MM.1S (cell line): ENCODE measurements around the gene MELTF.

Experiments
- DNase-seq: peaks from one replicate; pipeline ENCODE4 v3.0.0-alpha.2; 2015
- H2AFZ ChIP-seq: fragments of 300-600 bp; sonication (generic); 2 replicates; pipeline ENCODE4 v1.6.0; 2016; ENCODE audit warnings: antibody characterized with exemption, low read length
- H3F3A ChIP-seq: fragments of 300-600 bp; sonication (generic); 2 replicates; pipeline ENCODE4 v1.6.1; 2016; ENCODE audit warnings: mild to moderate bottlenecking, antibody characterized with exemption, low read length, moderate library complexity, mixed read lengths; ENCODE audit not compliant: insufficient read depth
- H3K27ac ChIP-seq: fragments of 300-600 bp; sonication (generic); 2 replicates; pipeline ENCODE4 v1.5.1; 2016; ENCODE audit warnings: mild to moderate bottlenecking, low read length
- H3K27me3 ChIP-seq: fragments of 300-600 bp; sonication (generic); replicated peaks from 2 replicates; pipeline ENCODE4 v1.6.0; 2016; ENCODE audit warnings: low read length; ENCODE audit not compliant: insufficient read depth
- H3K36me3 ChIP-seq: fragments of 300-600 bp; sonication (generic); replicated peaks from 2 replicates; pipeline ENCODE4 v1.6.1; 2016; ENCODE audit warnings: mild to moderate bottlenecking, low read length, mixed read lengths; ENCODE audit not compliant: insufficient read depth
- H3K4me1 ChIP-seq: fragments of 300-600 bp; sonication (generic); 2 replicates; pipeline ENCODE4 v1.6.1; 2016; ENCODE audit warnings: low read length, mixed read lengths
- H3K4me2 ChIP-seq: fragments of 300-600 bp; sonication (generic); 2 replicates; pipeline ENCODE4 v1.6.0; 2016; ENCODE audit warnings: low read depth, low read length
- H3K4me3 ChIP-seq: fragments of 300-600 bp; sonication (generic); 2 replicates; pipeline ENCODE4 v1.5.1; 2016; ENCODE audit warnings: low read length, mixed read lengths
- H3K79me2 ChIP-seq: fragments of 300-600 bp; sonication (generic); 2 replicates; pipeline ENCODE4 v1.6.1; 2016; ENCODE audit warnings: mixed run types, low read length, mixed read lengths
- H3K9ac ChIP-seq: fragments of 300-600 bp; sonication (generic); 2 replicates; pipeline ENCODE4 v1.6.1; 2016; ENCODE audit warnings: low read length, mixed read lengths
- H3K9me2 ChIP-seq: fragments of 300-600 bp; sonication (generic); replicated peaks from 2 replicates; pipeline ENCODE4 v1.6.1; 2016; ENCODE audit warnings: mild to moderate bottlenecking, low read length, mixed read lengths; ENCODE audit not compliant: insufficient read depth
- H3K9me3 ChIP-seq: fragments of 300-600 bp; sonication (generic); replicated peaks from 2 replicates; pipeline ENCODE4 v1.6.1; 2016; ENCODE audit warnings: mild to moderate bottlenecking, low read length, mixed read lengths; ENCODE audit not compliant: insufficient read depth
- H4K20me1 ChIP-seq: fragments of 300-600 bp; sonication (generic); 2 replicates; pipeline ENCODE4 v1.6.1; 2016; ENCODE audit warnings: mild to moderate bottlenecking, low read length, moderate library complexity, mixed read lengths; ENCODE audit not compliant: insufficient read depth
- EZH2 ChIP-seq: fragments of 300-600 bp; sonication (generic); optimal IDR thresholded peaks from 2 replicates; pipeline ENCODE3; 2017; ENCODE audit warnings: low read depth, mild to moderate bottlenecking, antibody characterized with exemption, low read length, mixed read lengths
- EZH2phosphoT487 ChIP-seq: fragments of 300-600 bp; sonication (generic); IDR thresholded peaks from 2 replicates; pipeline ENCODE4 v1.6.1; 2018; ENCODE audit warnings: antibody characterized with exemption, low read length
- TF ChIP-seq, protein P1 (sequence below): fragments of 300-600 bp; sonication (generic); IDR thresholded peaks from 2 replicates; pipeline ENCODE4 v1.5.1; 2016; ENCODE audit warnings: antibody characterized with exemption, low read length, mixed read lengths

MELTF gene

DNA sequence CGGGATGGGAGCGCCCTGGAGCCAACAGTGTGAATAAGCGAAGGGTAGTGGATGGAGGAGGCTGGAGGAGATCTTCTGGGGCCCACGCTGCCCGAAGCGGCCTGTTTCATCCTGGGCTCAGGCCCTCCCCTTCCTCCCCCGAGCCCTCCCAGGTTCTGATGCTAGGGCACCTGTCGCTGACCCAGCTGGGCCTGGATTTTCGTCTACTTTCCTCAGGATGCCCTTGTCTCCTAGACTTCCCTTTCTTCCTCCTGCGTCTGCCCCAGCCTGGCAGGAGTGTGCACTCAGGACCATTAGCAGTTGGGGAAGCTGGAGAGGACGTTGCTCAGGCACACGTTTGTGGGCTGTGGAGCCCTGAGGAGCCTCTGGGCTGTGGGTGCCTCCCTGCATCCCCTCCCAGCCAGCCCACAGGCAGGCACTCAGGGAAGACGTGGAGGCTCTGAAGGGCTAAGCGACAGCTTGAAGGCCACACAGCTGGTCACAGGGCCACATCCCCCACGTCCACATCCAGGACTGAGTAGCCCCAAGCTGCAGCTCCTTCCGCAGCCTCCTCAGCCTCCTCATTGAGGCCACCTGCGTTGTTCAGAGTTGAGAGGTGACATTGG lies 37.1 kb downstream of the MELTF start:
- no peaks in the 10 kb centered on the region for H3F3A ChIP-seq
- DNase-seq, result no peak

DNA sequence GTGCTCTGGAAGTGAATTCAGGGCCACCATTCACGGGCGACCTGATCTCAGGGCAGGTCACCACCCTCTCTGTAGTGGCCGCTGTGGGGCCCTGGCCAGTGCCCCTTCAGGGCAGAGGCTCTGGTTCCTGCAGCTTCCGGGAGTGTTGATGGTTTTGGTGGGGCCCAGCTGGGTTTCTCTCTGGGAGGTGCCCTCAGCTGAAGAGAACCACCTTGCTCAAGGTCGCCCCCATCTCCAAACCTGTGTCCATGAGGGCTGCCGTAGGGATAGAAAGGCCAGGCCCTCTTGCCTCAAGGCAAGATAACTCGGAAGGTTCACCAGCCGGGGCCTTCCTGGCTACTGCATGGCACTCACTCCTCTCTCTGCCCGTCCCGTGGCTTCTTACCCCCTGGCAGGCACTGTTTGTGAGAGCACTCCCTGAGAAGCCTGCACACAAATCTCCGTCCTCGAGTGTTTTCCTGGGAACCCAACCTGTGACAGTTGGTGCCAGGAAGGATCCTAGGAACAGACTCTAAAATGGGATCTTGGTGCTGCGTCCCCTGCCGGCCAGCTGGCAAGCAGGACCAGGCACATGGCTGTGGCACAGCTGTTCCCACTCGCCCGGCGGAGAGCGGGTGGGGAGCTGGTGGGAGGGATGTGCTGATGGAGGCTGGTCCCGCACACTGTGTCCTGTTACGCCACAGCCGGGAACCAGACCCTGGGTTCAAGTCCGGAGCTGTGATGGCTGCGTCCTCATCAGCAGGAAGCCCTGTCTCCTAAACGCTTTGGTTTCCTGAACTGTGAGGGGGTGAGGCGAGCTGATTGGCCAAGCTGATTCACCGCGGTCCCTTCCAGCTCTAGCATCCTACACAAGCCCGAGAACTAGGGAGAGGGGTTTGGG lies 37.8 kb downstream of the MELTF start:
- Histone ChIP-seq H3F3A (no peaks in the 10 kb centered on the region), H3K79me2 (no peaks in the 10 kb centered on the region), H4K20me1 (no peaks in the 10 kb centered on the region), H3K9ac (no peak overlapping the region), H2AFZ (no peak overlapping the region), H3K4me3 (no peak overlapping the region), H3K9me2 (no peaks in the 10 kb centered on the region), H3K4me2 (no peak overlapping the region), H3K27me3 (no peaks in the 10 kb centered on the region), H3K36me3 (no peaks in the 10 kb centered on the region), H3K4me1 (no peaks in the 10 kb centered on the region), H3K27ac (no peak overlapping the region), H3K9me3 (no peaks in the 10 kb centered on the region)
- no peak for DNase-seq
- TF ChIP-seq EZH2 (no peak), EZH2phosphoT487 (no peak)
- TF ChIP-seq, protein P1, sequence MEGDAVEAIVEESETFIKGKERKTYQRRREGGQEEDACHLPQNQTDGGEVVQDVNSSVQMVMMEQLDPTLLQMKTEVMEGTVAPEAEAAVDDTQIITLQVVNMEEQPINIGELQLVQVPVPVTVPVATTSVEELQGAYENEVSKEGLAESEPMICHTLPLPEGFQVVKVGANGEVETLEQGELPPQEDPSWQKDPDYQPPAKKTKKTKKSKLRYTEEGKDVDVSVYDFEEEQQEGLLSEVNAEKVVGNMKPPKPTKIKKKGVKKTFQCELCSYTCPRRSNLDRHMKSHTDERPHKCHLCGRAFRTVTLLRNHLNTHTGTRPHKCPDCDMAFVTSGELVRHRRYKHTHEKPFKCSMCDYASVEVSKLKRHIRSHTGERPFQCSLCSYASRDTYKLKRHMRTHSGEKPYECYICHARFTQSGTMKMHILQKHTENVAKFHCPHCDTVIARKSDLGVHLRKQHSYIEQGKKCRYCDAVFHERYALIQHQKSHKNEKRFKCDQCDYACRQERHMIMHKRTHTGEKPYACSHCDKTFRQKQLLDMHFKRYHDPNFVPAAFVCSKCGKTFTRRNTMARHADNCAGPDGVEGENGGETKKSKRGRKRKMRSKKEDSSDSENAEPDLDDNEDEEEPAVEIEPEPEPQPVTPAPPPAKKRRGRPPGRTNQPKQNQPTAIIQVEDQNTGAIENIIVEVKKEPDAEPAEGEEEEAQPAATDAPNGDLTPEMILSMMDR, result no peak

More for the DNA sequence above, 37.1 kb downstream of the MELTF start:
- no peaks in the 10 kb centered on the region for H3K9me2 ChIP-seq
- no peaks in the 10 kb centered on the region for H3K36me3 ChIP-seq
- H3K27me3 ChIP-seq, result no peaks in the 10 kb centered on the region
- no peaks in the 10 kb centered on the region for H3K4me1 ChIP-seq
- no peak overlapping the region for H3K4me3 ChIP-seq
- no peak overlapping the region for H2AFZ ChIP-seq
- TF ChIP-seq EZH2 (no peak), EZH2phosphoT487 (no peak)
- TF ChIP-seq, protein P1, result no peak
- H3K4me2 ChIP-seq, result no peak overlapping the region
- H3K79me2 ChIP-seq, result no peaks in the 10 kb centered on the region
- H3K9ac ChIP-seq, result no peak overlapping the region
- no peak overlapping the region for H3K27ac ChIP-seq
- H3K9me3 ChIP-seq, result no peaks in the 10 kb centered on the region
- H4K20me1 ChIP-seq, result no peaks in the 10 kb centered on the region

DNA sequence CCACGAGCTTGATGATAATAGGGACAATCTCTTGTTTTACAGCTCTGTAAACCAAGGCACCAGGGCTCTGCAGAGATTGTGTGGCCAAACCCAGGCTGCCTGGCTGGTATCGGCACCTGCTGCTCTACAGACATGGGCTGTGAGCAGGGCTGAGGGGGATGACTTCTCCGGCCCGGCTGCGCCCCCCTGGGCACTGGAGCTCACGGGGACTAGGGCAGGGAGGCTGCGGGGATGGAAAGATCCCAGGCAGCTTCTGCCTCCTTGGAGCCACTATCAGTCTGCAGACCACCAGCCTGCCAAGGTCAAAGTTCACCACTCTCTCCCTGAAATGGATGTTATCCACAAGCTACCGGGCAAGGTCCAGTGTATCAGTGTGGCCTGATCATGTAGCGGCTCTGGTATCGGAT lies 39.0 kb downstream of the MELTF start:
- no peaks in the 10 kb centered on the region for H3K4me1 ChIP-seq
- no peak for DNase-seq

More for the DNA sequence above, 39.0 kb downstream of the MELTF start:
- Histone ChIP-seq H4K20me1 (no peaks in the 10 kb centered on the region), H3K27ac (no peak overlapping the region), H3K4me2 (no peak overlapping the region), H3K9me2 (no peaks in the 10 kb centered on the region), H2AFZ (no peak overlapping the region), H3F3A (no peaks in the 10 kb centered on the region), H3K79me2 (no peaks in the 10 kb centered on the region), H3K9ac (no peak overlapping the region), H3K4me3 (no peak overlapping the region), H3K36me3 (no peaks in the 10 kb centered on the region), H3K27me3 (no peaks in the 10 kb centered on the region), H3K9me3 (no peaks in the 10 kb centered on the region)
- no peak for TF ChIP-seq EZH2phosphoT487
- no peak for TF ChIP-seq EZH2
- TF ChIP-seq, protein P1, result no peak
